Psoas muscle (tissue), 8 donors: Measurements from ENCODE around the gene SNX8. TPM values are rescaled to one million over a fixed set of nuclear protein-coding genes. Genes with fewer than 3 reads are reported as not detected.

ENCODE experiments used
- ATAC-seq, 4 donors: fragments of 200-7000 bp; cut with Tn5 transposase; one replicate each; pipeline ENCODE4 v1.9.1; 2020; ENCODE audit warnings: moderate library complexity in 3 of 4, mild to moderate bottlenecking in 2 of 4
- DNase-seq, 2 donors: peaks; one replicate each; pipeline ENCODE4 v3.0.0-alpha.2; 2020
- H3K27ac ChIP-seq: fragments of 200-600 bp; one replicate; pipeline ENCODE4 v1.8.0; 2022
- H3K27me3 ChIP-seq, 3 donors: fragments of 200-600 bp in 1 of 3; one replicate each; pipeline versions ENCODE4 v1.6.1 to v1.8.0; 2013 to 2022; ENCODE audit warnings: low read length in 2 of 3, mild to moderate bottlenecking in 2 of 3, moderate library complexity in 1 of 3; ENCODE audit not compliant: insufficient read depth in 3 of 3
- H3K36me3 ChIP-seq, 2 donors: fragments of 200-600 bp in 1 of 2; one replicate each; pipeline versions ENCODE4 v1.6.1 to v1.8.0; 2013 to 2022; ENCODE audit warnings: low read depth in 1 of 2, mild to moderate bottlenecking in 1 of 2, moderate library complexity in 1 of 2; ENCODE audit not compliant: insufficient read depth in 1 of 2
- H3K4me1 ChIP-seq: fragments of 200-600 bp; one replicate; pipeline ENCODE4 v1.8.0; 2022
- H3K4me3 ChIP-seq: fragments of 200-600 bp; one replicate; pipeline ENCODE4 v1.8.0; 2022; ENCODE audit warnings: mild to moderate bottlenecking
- H3K9me3 ChIP-seq: fragments of 200-600 bp; one replicate; pipeline ENCODE4 v1.8.0; 2022
- WGBS, 3 donors: extraction: QIAGEN DNeasy Blood & Tissue Kit; methylation state at CpG; one replicate each; pipeline versions ENCODE4 v1.1.6 to v1.1.7; 2013; 5-methylcytosine and 5-hydroxymethylcytosine counted together
- intact Hi-C, 2 donors: fragments of 100-400 bp; cut with DNase I; formaldehyde crosslinking; loops; one replicate each; pipeline versions ENCODE4 v1.11.0 to v1.14.2; 2022
- polyA plus RNA-seq, 3 donors: library from polyadenylated mRNA; stranded (reverse); fragments of 200-250 nt; gene quantifications; one replicate each; pipeline ENCODE4 v1.2.3, GENCODE V29; 2013
- total RNA-seq, 4 donors: library from RNA; stranded (reverse); fragmentation: NEBNext Ultra II Directional in 2 of 4; extraction: Animal tissue kit (Norgen Biotek cat#: 25700) in 2 of 4; gene quantifications; one replicate each; pipeline versions ENCODE4 v1.2.1 to v1.2.4, GENCODE V29; 2021 to 2023
- TF ChIP-seq, protein P1 (sequence below): fragments of 200-600 bp; IDR thresholded peaks from one replicate; pipeline ENCODE4 v1.8.0; 2022; ENCODE audit warnings: antibody characterized with exemption
- donor health status: healthy with polysubstance abuse.
- donor health status: DM: no; HTN: no; CAD: no; lungs with moderate emphysema.
- donor health status: Bipolar disorder and iron deficiency.
- donor health status: healthy.
- donor health status: DM: yes; HTN: yes; CAD: no.
- donor health status: DM: no; HTN: no; CAD: no.
- donor health status: DM: no; HTN: no; CAD: no.
- donor health status: DM: yes; HTN: yes; CAD: no.

The SNX8 gene
- total and polyA plus RNA-seq, 7 donors = 8.4 to 25.1 (median 14.3) TPM

DNA sequence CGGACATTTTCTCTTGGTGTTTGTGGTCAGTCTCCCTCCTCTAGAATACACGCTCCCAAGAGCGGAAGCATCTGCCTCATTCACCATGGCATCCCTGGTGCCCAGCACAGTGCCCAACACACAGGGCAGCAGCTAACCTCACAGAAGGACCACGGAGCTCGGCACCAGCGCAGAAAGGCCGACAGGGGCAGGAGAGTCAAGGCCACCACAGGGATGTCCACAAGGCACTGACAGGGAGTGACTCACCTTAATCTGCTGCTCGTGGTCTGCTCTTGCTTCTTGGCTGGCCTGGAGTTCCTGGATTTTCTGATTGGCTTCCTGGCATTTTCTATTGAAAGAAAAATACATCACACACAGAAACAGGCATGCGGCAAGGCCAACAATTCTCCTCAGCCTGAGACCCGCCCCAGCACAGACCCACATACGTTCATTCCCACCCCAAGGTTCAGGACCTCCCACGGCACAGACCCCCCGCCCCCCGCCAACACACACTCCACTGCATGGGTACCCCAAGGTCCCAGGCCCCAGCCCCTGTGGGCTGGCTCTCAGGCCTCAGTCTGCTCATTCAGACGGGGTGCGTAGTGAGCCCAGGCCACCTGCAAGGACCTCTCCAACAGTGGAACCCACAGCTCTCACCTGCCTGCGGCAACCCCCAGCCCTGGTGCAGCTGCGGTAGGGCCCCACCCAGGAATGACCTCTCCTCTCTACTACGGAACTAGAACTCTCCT is 96.4 kb downstream of the SNX8 start:
- WGBS, 3 donors = 86 to 93% (median 89%) methylated on average over 19 of the region's 19 CpGs
- TF ChIP-seq, protein P1, sequence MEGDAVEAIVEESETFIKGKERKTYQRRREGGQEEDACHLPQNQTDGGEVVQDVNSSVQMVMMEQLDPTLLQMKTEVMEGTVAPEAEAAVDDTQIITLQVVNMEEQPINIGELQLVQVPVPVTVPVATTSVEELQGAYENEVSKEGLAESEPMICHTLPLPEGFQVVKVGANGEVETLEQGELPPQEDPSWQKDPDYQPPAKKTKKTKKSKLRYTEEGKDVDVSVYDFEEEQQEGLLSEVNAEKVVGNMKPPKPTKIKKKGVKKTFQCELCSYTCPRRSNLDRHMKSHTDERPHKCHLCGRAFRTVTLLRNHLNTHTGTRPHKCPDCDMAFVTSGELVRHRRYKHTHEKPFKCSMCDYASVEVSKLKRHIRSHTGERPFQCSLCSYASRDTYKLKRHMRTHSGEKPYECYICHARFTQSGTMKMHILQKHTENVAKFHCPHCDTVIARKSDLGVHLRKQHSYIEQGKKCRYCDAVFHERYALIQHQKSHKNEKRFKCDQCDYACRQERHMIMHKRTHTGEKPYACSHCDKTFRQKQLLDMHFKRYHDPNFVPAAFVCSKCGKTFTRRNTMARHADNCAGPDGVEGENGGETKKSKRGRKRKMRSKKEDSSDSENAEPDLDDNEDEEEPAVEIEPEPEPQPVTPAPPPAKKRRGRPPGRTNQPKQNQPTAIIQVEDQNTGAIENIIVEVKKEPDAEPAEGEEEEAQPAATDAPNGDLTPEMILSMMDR = no peak
- intact Hi-C loops = no loop called here
- Histone ChIP-seq H3K27ac (no peak overlapping the region), H3K9me3 (no peaks in the 10 kb centered on the region), H3K4me1 (no peaks in the 10 kb centered on the region), H3K4me3 (no peak overlapping the region), H3K27me3 (no peaks in the 10 kb centered on the region), H3K36me3 (peaks cover 0 to 84% of the 10 kb centered on the region in 2 donors)
- no peak for DNase-seq
- no peak for ATAC-seq

DNA sequence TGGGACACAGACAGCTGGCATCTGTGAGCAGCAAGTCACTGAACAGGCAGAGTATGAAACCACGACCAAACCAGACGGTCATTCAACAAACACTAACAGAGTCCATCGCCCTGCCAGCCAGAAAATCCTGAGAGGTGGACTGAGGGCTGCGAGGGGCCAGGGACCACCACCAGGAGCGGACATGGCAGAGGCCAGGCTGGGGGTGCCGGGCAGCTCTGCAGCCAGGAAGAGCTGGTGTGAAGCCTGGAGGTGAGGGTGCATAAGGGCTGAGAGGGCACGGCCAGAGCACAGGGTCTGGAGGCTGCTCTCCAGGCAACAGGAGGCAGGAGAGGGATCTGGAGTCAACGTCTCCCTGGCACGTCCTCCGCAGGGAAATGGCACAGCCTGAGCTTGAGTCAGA is 97.0 kb downstream of the SNX8 start:
- no peak for ATAC-seq
- peaks cover 0 to 85% of the 10 kb centered on the region in 2 donors for H3K36me3 ChIP-seq
- intact Hi-C loops = no loop called here
- WGBS, 3 donors = 80 to 93% (median 86%) methylated on average over 7 to 10 of the region's 10 CpGs
- H3K4me3 ChIP-seq = no peak overlapping the region
- H3K27ac ChIP-seq = no peak overlapping the region
- H3K27me3 ChIP-seq = no peaks in the 10 kb centered on the region
- no peak for DNase-seq
- H3K4me1 ChIP-seq = no peaks in the 10 kb centered on the region
- no peaks in the 10 kb centered on the region for H3K9me3 ChIP-seq
- TF ChIP-seq, protein P1 = no peak

DNA sequence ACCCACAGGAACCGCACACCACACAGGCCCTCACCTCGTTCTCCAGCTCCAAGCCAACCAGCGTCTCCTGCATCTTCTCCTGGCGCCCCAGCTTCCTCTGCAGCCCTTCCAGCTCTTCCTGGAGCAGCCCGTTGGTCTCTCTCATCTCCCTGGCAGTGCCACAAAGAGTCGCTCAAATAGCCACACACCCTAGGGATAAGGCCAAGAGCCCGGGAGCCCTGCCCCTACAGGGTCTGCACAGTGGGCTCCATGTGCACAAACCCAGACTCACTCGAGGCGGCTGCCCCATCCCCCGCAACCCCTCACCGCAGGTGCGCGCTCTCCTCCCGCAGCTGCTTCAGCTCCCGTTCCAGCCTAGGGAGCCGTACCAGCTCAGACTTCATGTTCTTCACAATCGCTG is 98.4 kb downstream of the SNX8 start:
- DNase-seq (no peak), ATAC-seq (no peak)
- Histone ChIP-seq H3K27me3 (no peaks in the 10 kb centered on the region), H3K36me3 (peaks cover 0 to 86% of the 10 kb centered on the region in 2 donors), H3K4me1 (no peaks in the 10 kb centered on the region), H3K9me3 (no peaks in the 10 kb centered on the region), H3K4me3 (no peak overlapping the region), H3K27ac (no peak overlapping the region)
- TF ChIP-seq, protein P1 = no peak
- WGBS, 3 donors = 88 to 90% (median 89%) methylated on average over 17 of the region's 17 CpGs
- intact Hi-C loops = no loop called here

DNA sequence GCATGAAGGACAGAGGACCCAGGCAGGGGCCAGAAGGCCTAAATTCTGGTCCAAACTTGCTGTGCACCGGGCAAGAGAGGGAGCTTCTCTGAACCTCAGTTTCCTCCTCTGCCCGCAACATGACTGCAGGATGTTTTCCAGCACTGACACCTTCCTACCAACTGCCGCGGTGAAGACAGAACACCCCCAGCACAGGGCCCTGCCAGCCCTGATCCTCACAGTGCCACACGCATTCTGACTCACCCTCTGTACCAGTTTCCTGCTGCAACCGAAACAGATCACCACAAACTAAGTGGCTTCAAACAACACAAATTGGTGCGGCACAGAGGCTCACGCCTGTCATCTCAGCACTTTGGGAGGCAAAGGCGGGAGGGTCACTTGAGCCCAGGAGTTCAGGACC is 99.6 kb downstream of the SNX8 start:
- TF ChIP-seq, protein P1 = no peak
- no peaks in the 10 kb centered on the region for H3K4me1 ChIP-seq
- H3K36me3 ChIP-seq = peaks cover 0 to 82% of the 10 kb centered on the region in 2 donors
- no peaks in the 10 kb centered on the region for H3K27me3 ChIP-seq
- intact Hi-C loops = loop anchor here in 1 of 2 donors (5.0 kb wide), 1 partner anchor 632 kb away; no protein-coding TSS in a partner anchor
- no peak overlapping the region for H3K27ac ChIP-seq
- 90 to 93% (median 92%) methylated on average over 9 of the region's 9 CpGs for WGBS, 3 donors
- H3K4me3 ChIP-seq = no peak overlapping the region
- no peaks in the 10 kb centered on the region for H3K9me3 ChIP-seq
- ATAC-seq = no peak
- peak in 1 of 2 donors; percentile 5 for DNase-seq
